ENCODE results near the gene ARL15.

ARL15 gene

DNA sequence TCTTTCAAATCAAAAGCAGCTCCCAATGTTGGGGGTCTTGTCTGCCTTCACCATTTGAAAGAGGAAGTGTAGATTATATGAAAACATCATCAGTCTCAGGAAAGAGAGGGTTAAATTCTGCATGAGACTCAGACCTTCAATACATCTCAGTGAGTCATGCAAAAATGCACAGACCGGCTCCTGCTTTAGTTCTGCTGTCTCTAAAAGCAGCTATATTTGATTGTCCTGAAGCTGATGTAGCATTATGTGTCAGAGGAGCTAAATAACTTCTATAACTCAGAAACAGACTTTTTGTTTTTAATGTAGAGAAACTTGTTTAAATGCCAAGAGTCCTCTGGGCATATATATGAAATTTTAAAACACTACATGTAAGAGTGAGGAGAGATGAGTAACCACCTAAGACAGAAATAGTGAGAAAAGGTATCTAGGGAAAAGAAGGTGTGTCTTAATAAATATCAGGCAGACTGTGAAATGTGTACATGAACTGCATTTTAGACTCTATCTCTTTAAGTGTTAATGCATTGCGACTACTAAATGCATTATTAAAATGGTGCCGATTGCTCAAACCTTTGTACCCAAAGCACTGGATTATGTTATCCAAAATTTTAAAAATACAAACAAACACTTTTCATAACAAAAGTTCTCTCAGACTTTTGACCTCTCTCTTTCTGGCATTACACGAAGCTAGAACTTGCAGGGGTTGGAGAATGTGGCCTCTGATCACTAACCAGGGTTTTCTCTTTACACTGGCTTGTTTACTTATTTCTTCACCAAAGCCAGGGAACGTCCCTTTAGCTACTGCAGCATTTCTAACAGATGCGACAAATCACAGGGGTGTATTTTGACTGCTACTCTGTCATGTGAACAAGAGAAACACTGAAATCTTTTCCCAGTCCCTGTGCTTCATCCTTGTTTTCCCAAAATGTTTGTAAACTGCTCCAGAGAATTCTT is 302.3 kb downstream of the ARL15 start:
- DNase-seq (ENCODE audit: low read depth), result no peak
- TF ChIP-seq, protein P1, sequence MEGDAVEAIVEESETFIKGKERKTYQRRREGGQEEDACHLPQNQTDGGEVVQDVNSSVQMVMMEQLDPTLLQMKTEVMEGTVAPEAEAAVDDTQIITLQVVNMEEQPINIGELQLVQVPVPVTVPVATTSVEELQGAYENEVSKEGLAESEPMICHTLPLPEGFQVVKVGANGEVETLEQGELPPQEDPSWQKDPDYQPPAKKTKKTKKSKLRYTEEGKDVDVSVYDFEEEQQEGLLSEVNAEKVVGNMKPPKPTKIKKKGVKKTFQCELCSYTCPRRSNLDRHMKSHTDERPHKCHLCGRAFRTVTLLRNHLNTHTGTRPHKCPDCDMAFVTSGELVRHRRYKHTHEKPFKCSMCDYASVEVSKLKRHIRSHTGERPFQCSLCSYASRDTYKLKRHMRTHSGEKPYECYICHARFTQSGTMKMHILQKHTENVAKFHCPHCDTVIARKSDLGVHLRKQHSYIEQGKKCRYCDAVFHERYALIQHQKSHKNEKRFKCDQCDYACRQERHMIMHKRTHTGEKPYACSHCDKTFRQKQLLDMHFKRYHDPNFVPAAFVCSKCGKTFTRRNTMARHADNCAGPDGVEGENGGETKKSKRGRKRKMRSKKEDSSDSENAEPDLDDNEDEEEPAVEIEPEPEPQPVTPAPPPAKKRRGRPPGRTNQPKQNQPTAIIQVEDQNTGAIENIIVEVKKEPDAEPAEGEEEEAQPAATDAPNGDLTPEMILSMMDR (IDR thresholded peaks at IDR 0.05; ENCODE audit: low read depth, low read length, missing control alignments), result no peak
- no peak overlapping the region for H3K4me3 ChIP-seq (ENCODE audit: low read depth, low read length)

DNA sequence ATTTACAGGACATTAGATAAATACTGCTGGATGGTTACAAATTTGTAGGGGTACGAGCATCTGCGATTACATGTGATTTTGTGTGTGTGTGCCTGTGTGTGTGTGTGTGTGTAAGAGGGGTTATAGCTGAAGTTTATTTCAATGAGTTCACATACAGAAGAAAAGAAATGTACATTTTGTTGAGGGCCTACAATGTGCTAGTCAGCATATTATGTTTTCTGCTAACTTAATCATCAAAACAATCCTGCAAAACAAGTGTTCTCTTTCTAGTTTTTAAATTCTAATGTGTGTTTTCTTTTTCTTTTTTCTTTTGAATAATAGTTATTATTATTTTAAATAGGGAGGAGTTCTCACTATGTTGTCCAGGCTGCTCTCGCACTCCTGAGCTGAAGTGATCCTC is 305.7 kb downstream of the ARL15 start:
- no peak for DNase-seq (ENCODE audit: low read depth)
- no peak overlapping the region for H3K4me3 ChIP-seq (ENCODE audit: low read depth, low read length)
- TF ChIP-seq, protein P1 (IDR thresholded peaks at IDR 0.05; ENCODE audit: low read depth, low read length, missing control alignments), result no peak

DNA sequence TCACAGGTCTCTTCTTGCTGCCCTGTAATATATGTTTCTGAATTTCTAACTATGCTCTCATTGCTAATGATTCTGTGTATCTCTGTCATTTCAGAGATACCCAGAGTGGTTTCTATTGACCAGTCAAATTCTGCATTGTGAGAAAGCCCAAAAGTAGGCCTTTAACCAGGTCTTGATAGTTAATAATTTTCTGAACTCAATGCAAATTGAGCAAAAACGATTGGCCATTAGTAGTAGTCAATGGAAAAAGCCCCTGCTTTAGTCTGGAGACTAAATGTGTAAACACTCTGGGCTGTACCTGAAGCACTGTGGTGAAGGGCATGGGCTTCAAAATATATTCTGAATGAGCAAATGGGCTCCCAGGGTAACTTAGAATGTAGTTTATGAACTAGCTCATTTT is 307.6 kb downstream of the ARL15 start:
- DNase-seq (ENCODE audit: low read depth), result no peak
- H3K4me3 ChIP-seq (ENCODE audit: low read depth, low read length), result no peak overlapping the region
- TF ChIP-seq, protein P1 (IDR thresholded peaks at IDR 0.05; ENCODE audit: low read depth, low read length, missing control alignments), result no peak

DNA sequence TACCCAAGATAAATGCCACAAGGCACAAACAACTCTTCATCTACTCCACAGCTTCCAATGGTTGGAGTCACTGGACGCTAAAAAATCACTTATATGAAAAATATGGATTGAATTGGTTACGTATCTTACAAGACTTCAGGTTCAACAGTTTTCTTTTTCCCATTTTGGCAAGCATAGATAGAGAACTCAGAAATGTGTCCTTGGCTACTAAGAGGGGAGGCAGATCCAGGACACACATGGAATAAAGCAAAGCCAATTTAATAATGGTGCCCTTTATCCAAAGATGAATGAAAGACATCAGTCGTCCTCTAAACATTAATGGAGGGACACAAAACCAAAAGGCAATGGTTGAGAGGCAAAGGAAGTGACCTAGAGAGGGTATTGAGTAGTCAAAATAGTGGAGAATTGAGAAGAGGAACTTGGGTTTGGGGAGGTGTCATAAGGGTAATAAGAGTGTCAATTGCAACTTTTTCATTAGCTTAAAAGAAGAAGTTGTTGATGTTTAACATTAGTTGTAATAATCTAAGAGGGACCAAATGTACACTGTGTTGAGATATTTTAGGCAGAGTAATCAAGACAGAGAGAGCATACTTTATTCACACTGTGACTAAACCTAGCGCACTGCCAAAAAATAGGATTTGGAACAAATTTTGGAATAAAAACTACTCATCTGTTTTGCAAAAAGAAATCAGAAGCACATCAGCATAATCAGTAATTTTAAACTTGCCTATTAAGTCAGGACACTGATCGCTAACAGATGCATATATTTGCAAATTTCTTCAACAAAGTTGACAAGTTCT is 308.2 kb downstream of the ARL15 start:
- H3K4me3 ChIP-seq (ENCODE audit: low read depth, low read length), result no peak overlapping the region
- DNase-seq (ENCODE audit: low read depth), result no peak
- TF ChIP-seq, protein P1 (IDR thresholded peaks at IDR 0.05; ENCODE audit: low read depth, low read length, missing control alignments), result no peak

DNA sequence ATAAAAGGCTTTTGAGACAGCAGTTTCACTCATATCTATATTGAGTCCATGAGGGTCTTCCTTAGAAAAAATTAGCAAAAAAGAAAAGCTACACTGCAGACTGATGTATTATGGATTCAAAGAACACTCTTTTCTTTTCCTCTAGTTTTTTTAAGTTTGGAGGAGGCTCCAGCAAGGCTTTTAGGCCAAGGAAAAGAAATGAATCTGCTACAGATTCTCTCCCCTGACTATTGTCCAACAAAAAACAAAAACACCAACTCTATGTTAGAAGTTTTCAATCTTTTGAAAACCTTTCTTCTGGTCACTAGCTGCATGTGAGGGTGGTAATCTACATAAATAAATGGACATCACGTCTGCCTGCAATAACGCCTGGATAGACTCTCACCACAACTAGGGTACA is 310.4 kb downstream of the ARL15 start:
- TF ChIP-seq, protein P1 (IDR thresholded peaks at IDR 0.05; ENCODE audit: low read depth, low read length, missing control alignments), result no peak
- H3K4me3 ChIP-seq (ENCODE audit: low read depth, low read length), result no peak overlapping the region
- no peak for DNase-seq (ENCODE audit: low read depth)

DNA sequence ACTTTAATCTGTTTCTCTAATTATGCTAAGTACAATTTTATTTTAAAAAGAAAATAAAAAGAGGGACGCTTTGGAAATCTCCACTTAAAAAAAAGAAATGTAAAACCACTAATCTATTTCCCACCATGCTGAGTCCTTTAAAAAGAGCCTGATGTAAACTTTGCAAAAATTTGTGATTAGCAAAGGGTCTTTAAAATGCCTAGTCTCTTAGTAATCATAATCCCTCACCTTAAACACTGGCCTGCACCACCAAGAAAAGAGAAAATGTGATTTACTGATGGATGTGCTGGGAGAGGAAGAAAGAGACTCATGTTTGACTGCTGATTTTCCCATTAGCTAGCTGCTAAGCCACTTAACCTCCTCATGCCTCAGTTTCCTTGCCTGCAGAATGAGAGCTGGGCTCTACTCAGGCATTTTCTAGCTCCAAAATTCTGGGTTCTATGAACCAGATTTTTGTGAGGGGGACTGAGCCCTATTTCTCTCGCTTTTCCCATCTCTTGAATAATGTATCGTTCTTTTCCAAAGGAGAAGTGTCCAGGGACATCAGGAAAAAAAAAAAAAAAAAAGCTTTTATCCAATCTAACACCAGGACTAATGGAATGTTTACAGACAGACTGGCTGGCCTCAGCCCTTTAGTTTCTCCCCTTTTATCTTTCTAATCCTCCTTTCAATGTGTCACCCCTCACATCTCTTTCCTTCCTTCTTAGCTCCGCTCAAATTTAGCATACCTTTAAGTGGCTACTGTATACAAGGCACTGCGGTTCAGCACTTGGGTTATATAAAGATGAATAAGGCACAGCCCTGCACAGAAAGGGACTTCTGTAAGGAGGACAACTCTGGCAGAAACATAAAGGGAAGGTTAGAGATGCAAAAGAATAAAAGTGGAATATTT is 312.4 kb downstream of the ARL15 start:
- no peak overlapping the region for H3K4me3 ChIP-seq (ENCODE audit: low read depth, low read length)
- TF ChIP-seq, protein P1 (IDR thresholded peaks at IDR 0.05; ENCODE audit: low read depth, low read length, missing control alignments), result no peak
- DNase-seq (ENCODE audit: low read depth), result no peak
